Bronchial epithelial cell (primary cell): ENCODE measurements around the gene TTC19. TPM values are rescaled to one million over a fixed set of nuclear protein-coding genes. Genes with fewer than 3 reads are reported as not detected.

Experiments
- DNase-seq: peaks from one replicate; pipeline ENCODE4 v3.0.0-alpha.2; 2010; ENCODE audit warnings: low read depth
- FAIRE-seq: peaks from 2 replicates; lab custom pipeline; 2011; peaks lifted over from hg19 to GRCh38; lab: Jason Lieb, UNC
- H3K27me3 ChIP-seq: 2 replicates; pipeline ENCODE4 v1.5.1; 2011; ENCODE audit warnings: low read length; ENCODE audit not compliant: control insufficient read depth, insufficient read depth
- H3K36me3 ChIP-seq: 2 replicates; pipeline ENCODE4 v1.5.1; 2011; ENCODE audit warnings: low read length; ENCODE audit not compliant: control insufficient read depth, insufficient read depth
- H3K4me3 ChIP-seq: 2 replicates; pipeline ENCODE4 v1.5.1; 2011; ENCODE audit warnings: mild to moderate bottlenecking, low read depth, low read length, control low read depth
- total RNA-seq: library from RNA; depleted of rRNA; stranded (reverse); fragments of >200 nt; gene quantifications from 2 replicates; pipeline ENCODE4 v1.2.1, GENCODE V29; 2014
- TF ChIP-seq, protein P1 (sequence below): IDR thresholded peaks from 2 replicates; pipeline ENCODE4 v1.5.1; 2011; ENCODE audit warnings: mild to moderate bottlenecking, moderate library complexity, low read length, control low read depth, inconsistent platforms; ENCODE audit not compliant: insufficient read depth, severe bottlenecking

The TTC19 gene
- total RNA-seq, 1 donor from 2014 or later: 34.8 TPM

DNA sequence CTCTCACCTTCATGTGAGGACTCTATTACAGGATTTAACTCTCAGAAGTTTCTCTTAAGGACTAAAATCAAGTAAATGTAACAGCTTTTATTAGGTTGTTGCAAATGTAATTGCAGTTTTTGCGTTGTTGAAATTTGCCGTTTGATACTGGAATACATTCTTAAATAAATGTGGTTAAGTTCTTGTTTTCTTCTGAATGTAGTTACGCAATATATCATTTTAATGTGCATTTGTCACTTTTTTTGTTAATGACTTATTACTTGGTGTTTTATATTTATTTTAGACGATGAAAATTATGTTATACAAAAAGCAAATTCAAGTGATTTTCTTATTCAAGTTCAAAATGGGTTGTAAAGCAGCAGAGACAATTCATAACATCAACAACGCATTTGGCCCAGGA, 76.3 kb downstream of the TTC19 start:
- Histone ChIP-seq H3K27me3 (no peaks in the 10 kb centered on the region), H3K4me3 (no peak overlapping the region), H3K36me3 (peaks cover 11% of the 10 kb centered on the region)
- FAIRE-seq: no peak
- no peak for DNase-seq
- TF ChIP-seq, protein P1, sequence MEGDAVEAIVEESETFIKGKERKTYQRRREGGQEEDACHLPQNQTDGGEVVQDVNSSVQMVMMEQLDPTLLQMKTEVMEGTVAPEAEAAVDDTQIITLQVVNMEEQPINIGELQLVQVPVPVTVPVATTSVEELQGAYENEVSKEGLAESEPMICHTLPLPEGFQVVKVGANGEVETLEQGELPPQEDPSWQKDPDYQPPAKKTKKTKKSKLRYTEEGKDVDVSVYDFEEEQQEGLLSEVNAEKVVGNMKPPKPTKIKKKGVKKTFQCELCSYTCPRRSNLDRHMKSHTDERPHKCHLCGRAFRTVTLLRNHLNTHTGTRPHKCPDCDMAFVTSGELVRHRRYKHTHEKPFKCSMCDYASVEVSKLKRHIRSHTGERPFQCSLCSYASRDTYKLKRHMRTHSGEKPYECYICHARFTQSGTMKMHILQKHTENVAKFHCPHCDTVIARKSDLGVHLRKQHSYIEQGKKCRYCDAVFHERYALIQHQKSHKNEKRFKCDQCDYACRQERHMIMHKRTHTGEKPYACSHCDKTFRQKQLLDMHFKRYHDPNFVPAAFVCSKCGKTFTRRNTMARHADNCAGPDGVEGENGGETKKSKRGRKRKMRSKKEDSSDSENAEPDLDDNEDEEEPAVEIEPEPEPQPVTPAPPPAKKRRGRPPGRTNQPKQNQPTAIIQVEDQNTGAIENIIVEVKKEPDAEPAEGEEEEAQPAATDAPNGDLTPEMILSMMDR: no peak

Other genes with a start within 250 kb of the TTC19 start
- gene ADORA2B, start 54.7 kb upstream of the TTC19 start, total RNA-seq: 26.2 and 36.1 TPM in 2 replicates
- 24.2 and 41.1 TPM in 2 replicates for gene ZSWIM7, start 120 bp upstream of the TTC19 start, total RNA-seq
- 75.3 and 92.9 TPM in 2 replicates for gene NCOR1, start 215.7 kb downstream of the TTC19 start, total RNA-seq
- gene PIGL, start 217.4 kb downstream of the TTC19 start, total RNA-seq: 30.6 and 31.1 TPM in 2 replicates